Measurements from ENCODE around the gene SUN2. TPM values are rescaled to one million over a fixed set of nuclear protein-coding genes. Genes with fewer than 3 reads are reported as not detected.

The SUN2 gene
- total and polyA plus RNA-seq, 2 donors (not counting 3 experiments of a cell fraction or from before 2014, with no cell fraction given): 76.7 to 133 TPM

GRCh38 chr22:38715176-38715764 lies 40.5 kb downstream of the SUN2 start:
- FAIRE-seq (no peak), DNase-seq (ENCODE audit: low read depth, low spot score) (no peak)
- H2AFZ ChIP-seq (ENCODE audit: low read depth, low read length): no peak overlapping the region
- H3K27ac ChIP-seq (ENCODE audit: insufficient read depth, low read depth, low read length): no peak overlapping the region
- ChIA-PET CTCF (interaction anchor here (1.2 to 2.5 kb wide), 3 partner anchors 10 to 54 kb away, joined by 3 to 12 read pairs (median 4); no protein-coding TSS in a partner anchor), POLR2A (interaction anchor here (1.5 kb wide), 1 partner anchor 10 kb away, joined by 4 read pairs; the partner anchor contains the start of gene GTPBP1)
- no peak overlapping the region for H3K9ac ChIP-seq (replicated peaks; ENCODE audit: extremely low read depth, insufficient read depth, low read length)
- H3K4me3 ChIP-seq (replicated peaks in 1 of 3; ENCODE audit: insufficient read depth in 1 of 3, low read depth in 1 of 3, low read length in 3 of 3): no peak overlapping the region
- no peaks in the 10 kb centered on the region for H3K9me1 ChIP-seq (replicated peaks; ENCODE audit: control insufficient read depth, extremely low read depth, insufficient read depth, low read length)
- H3K79me2 ChIP-seq (ENCODE audit: control insufficient read depth, insufficient read depth, low read length): peaks cover 53% of the 10 kb centered on the region
- TF ChIP-seq CTCF (IDR thresholded peaks at IDR 0.05; ENCODE audit: extremely low read depth in 1 of 2, insufficient read depth in 1 of 2, low read depth in 1 of 2, low read length in 2 of 2) (no peak), POLR2AphosphoS5 (IDR thresholded peaks at IDR 0.05; ENCODE audit: insufficient read depth, low read depth, low read length) (no peak), MAX (IDR thresholded peaks at IDR 0.05; ENCODE audit: insufficient read depth, insufficient read length) (no peak), GATA2 (IDR thresholded peaks at IDR 0.05; ENCODE audit: insufficient read depth, insufficient read length, low read depth, low read length) (no peak), EZH2 (IDR thresholded peaks at IDR 0.05; ENCODE audit: borderline replicate concordance, low read depth, low read length, severe bottlenecking) (no peak), JUN (IDR thresholded peaks at IDR 0.05; ENCODE audit: borderline replicate concordance, insufficient read depth, insufficient read length, low read depth) (no peak), POLR2A (IDR thresholded peaks at IDR 0.05; ENCODE audit: low read depth, low read length) (no peak), FOS (IDR thresholded peaks at IDR 0.05; ENCODE audit: borderline replicate concordance, insufficient read depth, low read length) (no peak), MYC (IDR thresholded peaks at IDR 0.05; ENCODE audit: low read depth, low read length) (no peak)
- H3K4me1 ChIP-seq (ENCODE audit: control insufficient read depth, extremely low read depth, insufficient read depth, low read length): peaks cover 10% of the 10 kb centered on the region
- H3K4me2 ChIP-seq (ENCODE audit: insufficient read depth, low read length): no peak overlapping the region
- dilution Hi-C loops (cut with MboI; ENCODE audit: extremely low pct_ligation_motif_present, low sequenced_read_pairs): no loop called here
- no peaks in the 10 kb centered on the region for H3K27me3 ChIP-seq (ENCODE audit: control insufficient read depth in 2 of 2, insufficient read depth in 2 of 2, low read length in 2 of 2)
- peaks cover 3 to 11% of the 10 kb centered on the region in 2 experiments for H3K36me3 ChIP-seq (ENCODE audit: control insufficient read depth in 2 of 2, extremely low read depth in 1 of 2, insufficient read depth in 2 of 2, low read length in 2 of 2)
- H3K9me3 ChIP-seq (replicated peaks; ENCODE audit: control insufficient read depth, insufficient read depth, low read length): no peaks in the 10 kb centered on the region
- no TSS peak for BruUV-seq (replicated peaks)
- no peaks in the 10 kb centered on the region for H4K20me1 ChIP-seq (replicated peaks; ENCODE audit: control insufficient read depth, extremely low read depth, insufficient read depth, low read length)
- intact Hi-C loops (cut with micrococcal nuclease): no loop called here
